ENCODE results near the gene FAM83E.
A peak's percentile ranks its signal among the peaks of the same experiment; 100 is the strongest.

FAM83E gene

GRCh38 chr19:48644839-48645619, 30.2 kb upstream of the FAM83E start:
- peak overlapping the region; percentile 57 for H3K4me3 ChIP-seq (ENCODE audit: low read depth, low read length)
- TF ChIP-seq, protein P1, sequence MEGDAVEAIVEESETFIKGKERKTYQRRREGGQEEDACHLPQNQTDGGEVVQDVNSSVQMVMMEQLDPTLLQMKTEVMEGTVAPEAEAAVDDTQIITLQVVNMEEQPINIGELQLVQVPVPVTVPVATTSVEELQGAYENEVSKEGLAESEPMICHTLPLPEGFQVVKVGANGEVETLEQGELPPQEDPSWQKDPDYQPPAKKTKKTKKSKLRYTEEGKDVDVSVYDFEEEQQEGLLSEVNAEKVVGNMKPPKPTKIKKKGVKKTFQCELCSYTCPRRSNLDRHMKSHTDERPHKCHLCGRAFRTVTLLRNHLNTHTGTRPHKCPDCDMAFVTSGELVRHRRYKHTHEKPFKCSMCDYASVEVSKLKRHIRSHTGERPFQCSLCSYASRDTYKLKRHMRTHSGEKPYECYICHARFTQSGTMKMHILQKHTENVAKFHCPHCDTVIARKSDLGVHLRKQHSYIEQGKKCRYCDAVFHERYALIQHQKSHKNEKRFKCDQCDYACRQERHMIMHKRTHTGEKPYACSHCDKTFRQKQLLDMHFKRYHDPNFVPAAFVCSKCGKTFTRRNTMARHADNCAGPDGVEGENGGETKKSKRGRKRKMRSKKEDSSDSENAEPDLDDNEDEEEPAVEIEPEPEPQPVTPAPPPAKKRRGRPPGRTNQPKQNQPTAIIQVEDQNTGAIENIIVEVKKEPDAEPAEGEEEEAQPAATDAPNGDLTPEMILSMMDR (IDR thresholded peaks at IDR 0.05; ENCODE audit: insufficient read depth, low read length, missing control alignments), result no peak
- CTCF ChIA-PET, result interaction anchor here (0.7 to 3.1 kb wide), 18 partner anchors 8 to 327 kb away, joined by 3 to 40 read pairs (median 5); partner anchors contain the start of genes DBP, HSD17B14 and NTN5
- POLR2A ChIA-PET, result interaction anchor here (0.6 kb wide), 1 partner anchor 121 kb away, joined by 3 read pairs; no protein-coding TSS in a partner anchor
- DNase-seq (ENCODE audit: low read depth, low spot score), result no peak

- ChIA-PET CTCF (interaction anchor here (1.6 to 3.1 kb wide), 4 partner anchors 30 to 198 kb away, joined by 3 to 40 read pairs (median 26); partner anchors contain the start of gene NTN5), POLR2A (no interaction called here)
- no peak overlapping the region for H3K4me3 ChIP-seq (ENCODE audit: low read depth, low read length)
- TF ChIP-seq, protein P1 (IDR thresholded peaks at IDR 0.05; ENCODE audit: insufficient read depth, low read length, missing control alignments), result no peak
- DNase-seq (ENCODE audit: low read depth, low spot score), result no peak
Measured at GRCh38 chr19:48644355-48644754, 29.5 kb upstream of the FAM83E start.

- POLR2A ChIA-PET, result no interaction called here
- TF ChIP-seq, protein P1 (IDR thresholded peaks at IDR 0.05; ENCODE audit: insufficient read depth, low read length, missing control alignments), result no peak
- no peak for DNase-seq (ENCODE audit: low read depth, low spot score)
- no peak overlapping the region for H3K4me3 ChIP-seq (ENCODE audit: low read depth, low read length)
- CTCF ChIA-PET, result interaction anchor here (1.3 kb wide), 1 partner anchor 200 kb away, joined by 4 read pairs; no protein-coding TSS in a partner anchor
Measured at GRCh38 chr19:48642862-48643261, 28.0 kb upstream of the FAM83E start.

GRCh38 chr19:48641850-48642249, 27.0 kb upstream of the FAM83E start:
- H3K4me3 ChIP-seq (ENCODE audit: low read depth, low read length), result no peak overlapping the region
- ChIA-PET CTCF (interaction anchor here (1.1 kb wide), 1 partner anchor 33 kb away, joined by 4 read pairs; no protein-coding TSS in a partner anchor), POLR2A (no interaction called here)
- DNase-seq (ENCODE audit: low read depth, low spot score), result no peak
- TF ChIP-seq, protein P1 (IDR thresholded peaks at IDR 0.05; ENCODE audit: insufficient read depth, low read length, missing control alignments), result no peak

DNA sequence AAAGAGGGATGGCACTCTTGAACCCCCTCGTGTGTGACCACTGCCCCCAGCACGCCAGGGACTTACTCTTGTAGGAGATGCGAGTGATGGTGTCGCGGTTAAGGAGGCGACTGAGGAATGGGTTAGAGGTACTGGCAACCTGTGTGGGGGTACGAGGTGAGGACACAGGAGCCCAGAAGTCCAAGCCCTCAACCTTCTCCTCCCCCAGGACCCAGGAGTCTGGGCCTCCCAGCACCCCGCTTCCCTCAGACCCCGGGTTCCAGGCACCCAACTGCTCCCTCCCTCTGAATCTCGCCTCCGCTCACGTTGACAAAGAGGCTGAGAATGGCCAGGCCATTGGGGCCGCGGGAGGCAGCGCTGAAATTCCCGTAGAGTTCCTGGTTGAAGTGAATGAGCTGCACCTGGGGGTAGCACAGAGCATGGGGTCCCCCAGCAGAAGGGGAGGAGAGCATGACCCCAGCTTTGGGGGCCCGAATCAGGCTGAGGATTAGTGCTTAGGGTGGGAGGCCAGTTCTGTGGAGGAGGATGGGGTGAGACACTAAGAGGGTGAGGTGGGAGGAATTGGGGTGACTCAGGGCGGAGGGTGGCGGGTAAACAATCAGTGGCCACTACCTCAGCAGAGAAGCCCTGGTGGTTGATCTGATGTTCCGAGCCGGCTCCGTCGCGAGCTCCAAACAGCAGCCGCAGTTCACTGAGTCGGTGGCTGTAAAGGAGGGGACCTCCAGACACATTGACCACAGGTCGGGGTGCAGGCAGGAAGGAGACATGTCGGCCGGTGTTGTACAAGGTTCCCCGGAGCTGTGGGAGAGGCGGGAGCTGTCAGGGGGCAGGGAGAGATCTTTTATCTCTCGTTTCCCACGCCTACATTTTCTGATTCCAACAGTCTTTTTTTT, 24.9 kb upstream of the FAM83E start:
- no peak overlapping the region for H3K4me3 ChIP-seq (ENCODE audit: low read depth, low read length)
- TF ChIP-seq, protein P1 (IDR thresholded peaks at IDR 0.05; ENCODE audit: insufficient read depth, low read length, missing control alignments), result no peak
- ChIA-PET POLR2A (no interaction called here), CTCF (no interaction called here)
- DNase-seq (ENCODE audit: low read depth, low spot score), result no peak

Measured in AG04449 (cell line).